A549 (cell line): Measurements from ENCODE around the gene SPANXD. TPM values are rescaled to one million over a fixed set of nuclear protein-coding genes. Genes with fewer than 3 reads are reported as not detected.

ENCODE experiments used
- ATAC-seq, 2 experiments: fragments of 200-7000 bp in 1 of 2; fragments of >200 bp in 1 of 2; cut with Nextera tagmentation in 1 of 2; cut with Tn5 transposase in 1 of 2; 3 replicates each; pipeline versions ENCODE4 v1.8.0 to v1.9.1; 2018 to 2020; ENCODE audit warnings: mild to moderate bottlenecking in 1 of 2, moderate library complexity in 1 of 2
- CTCF ChIA-PET: fragments of 300-600 bp; sonication (Branson Sonifier 250); formaldehyde crosslinking; extraction: SDS; loops from one replicate; lab custom pipeline; 2021; ENCODE audit warnings: antibody characterized with exemption, inconsistent platforms; lab: Yijun Ruan, JAX
- POLR2A ChIA-PET: fragments of 350-600 bp; formaldehyde crosslinking; extraction: SDS; loops from one replicate; lab custom pipeline; 2021; ENCODE audit warnings: antibody characterized with exemption, inconsistent platforms; lab: Yijun Ruan, JAX
- DNase-seq, 2 experiments: peaks; one replicate each; pipeline versions ENCODE4 v3.0.0 to v3.0.0-alpha.2; 2011 to 2016; ENCODE audit warnings: low read depth in 1 of 2, low spot score in 1 of 2
- FAIRE-seq: peaks from 2 replicates; lab custom pipeline; 2011; peaks lifted over from hg19 to GRCh38; lab: Jason Lieb, UNC
- H3K27ac ChIP-seq, 2 experiments: fragments of >200 bp; sonication (Bioruptor Twin); formaldehyde crosslinking; 3 replicates each; pipeline ENCODE4 v1.5.1; 2016 to 2017
- H3K4me1 ChIP-seq: fragments of >200 bp; sonication (Bioruptor Twin); formaldehyde crosslinking; 3 replicates; pipeline ENCODE4 v1.6.1; 2016
- H3K4me2 ChIP-seq: fragments of >200 bp; sonication (Bioruptor Twin); formaldehyde crosslinking; 3 replicates; pipeline ENCODE4 v1.6.1; 2016
- H3K4me3 ChIP-seq: fragments of >200 bp; sonication (Bioruptor Twin); formaldehyde crosslinking; 3 replicates; pipeline ENCODE4 v1.5.1; 2016
- H3K9me3 ChIP-seq: fragments of >200 bp; sonication (Bioruptor Twin); formaldehyde crosslinking; 3 replicates; pipeline ENCODE4 v1.6.1; 2016
- BHLHE40 ChIP-seq: IDR thresholded peaks from 2 replicates; pipeline ENCODE4 v1.6.1; 2012; ENCODE audit warnings: low read depth, low read length, inconsistent platforms
- EP300 ChIP-seq, 2 experiments: fragments of >200 bp; sonication (Bioruptor Twin); formaldehyde crosslinking; IDR thresholded peaks; 2 replicates in 1 of 2; 3 replicates in 1 of 2; pipeline ENCODE4 v1.6.1; 2016 to 2017
- FOSB ChIP-seq: fragments of 250-450 bp; sonication (Bioruptor Pico); IDR thresholded peaks from 2 replicates; pipeline ENCODE4 v1.5.0; 2020; ENCODE audit warnings: mild to moderate bottlenecking, moderate library complexity
- HDAC2 ChIP-seq: fragments of 200-600 bp; sonication (generic); IDR thresholded peaks from 2 replicates; pipeline ENCODE4 v1.6.1; 2016
- HOXA7 ChIP-seq: fragments of 250-450 bp; sonication (Bioruptor Pico); IDR thresholded peaks from 2 replicates; pipeline ENCODE4 v1.5.0; 2020; ENCODE audit warnings: mild to moderate bottlenecking, moderate library complexity
- HOXB13 ChIP-seq: fragments of 250-450 bp; sonication (Bioruptor Pico); IDR thresholded peaks from 2 replicates; pipeline ENCODE4 v1.5.0; 2020; ENCODE audit warnings: low read depth, mild to moderate bottlenecking, moderate library complexity
- HOXB5 ChIP-seq: fragments of 250-450 bp; sonication (Bioruptor Pico); IDR thresholded peaks from 2 replicates; pipeline ENCODE4 v1.5.0; 2020; ENCODE audit warnings: mild to moderate bottlenecking, moderate library complexity
- JUN ChIP-seq, 2 experiments: fragments of >200 bp; sonication (Bioruptor Twin); formaldehyde crosslinking; IDR thresholded peaks; 2 replicates in 1 of 2; 3 replicates in 1 of 2; pipeline ENCODE4 v1.6.1; 2016 to 2017
- KDM1A ChIP-seq: fragments of 200-600 bp; sonication (generic); IDR thresholded peaks from 2 replicates; pipeline ENCODE4 v1.6.1; 2016; ENCODE audit warnings: low read depth, mild to moderate bottlenecking
- MAFK ChIP-seq: fragments of 450-650 bp; IDR thresholded peaks from 2 replicates; pipeline ENCODE4 v1.6.1; 2014; ENCODE audit not compliant: partially characterized antibody
- MYC ChIP-seq: IDR thresholded peaks from 2 replicates; pipeline ENCODE4 v1.6.1; 2012; ENCODE audit warnings: mild to moderate bottlenecking, inconsistent platforms, low read length, improper control_type of control experiment, borderline replicate concordance
- NPAS2 ChIP-seq: fragments of 250-450 bp; sonication (Bioruptor Pico); IDR thresholded peaks from 2 replicates; pipeline ENCODE4 v1.8.0; 2022; ENCODE audit warnings: mild to moderate bottlenecking, moderate library complexity, borderline replicate concordance
- PHF8 ChIP-seq: fragments of 200-600 bp; sonication (generic); IDR thresholded peaks from 2 replicates; pipeline ENCODE4 v1.6.1; 2016; ENCODE audit warnings: low read depth, mild to moderate bottlenecking, antibody characterized with exemption, moderate library complexity, borderline replicate concordance
- POLR2A ChIP-seq: IDR thresholded peaks from 2 replicates; pipeline ENCODE4 v1.6.1; 2012; ENCODE audit warnings: mild to moderate bottlenecking, low read length
- POLR2AphosphoS2 ChIP-seq: conservative IDR thresholded peaks from 2 replicates; pipeline ENCODE4 v1.6.1; 2012; ENCODE audit warnings: low read length, improper control_type of control experiment, inconsistent platforms
- RAD21 ChIP-seq, 2 experiments: fragments of >200 bp in 1 of 2; sonication (Bioruptor Twin) in 1 of 2; formaldehyde crosslinking in 1 of 2; IDR thresholded peaks in 1 of 2; conservative IDR thresholded peaks in 1 of 2; 2 replicates in 1 of 2; 3 replicates in 1 of 2; pipeline ENCODE4 v1.6.1; 2012 to 2018; ENCODE audit warnings: inconsistent platforms in 1 of 2
- RCOR1 ChIP-seq: fragments of 150-350 bp; IDR thresholded peaks from 2 replicates; pipeline ENCODE4 v1.6.1; 2014; ENCODE audit warnings: antibody characterized with exemption, low read length, low read depth
- RFX5 ChIP-seq: fragments of 450-650 bp; IDR thresholded peaks from 2 replicates; pipeline ENCODE4 v1.7.1; 2014; ENCODE audit warnings: antibody characterized with exemption, mild to moderate bottlenecking, moderate library complexity
- RNF2 ChIP-seq: fragments of 200-600 bp; sonication (generic); IDR thresholded peaks from 2 replicates; pipeline ENCODE4 v1.6.1; 2016; ENCODE audit warnings: low read depth, mild to moderate bottlenecking, antibody characterized with exemption, moderate library complexity, borderline replicate concordance
- SMC3 ChIP-seq: fragments of >200 bp; sonication (Bioruptor Twin); formaldehyde crosslinking; IDR thresholded peaks from 3 replicates; pipeline ENCODE4 v1.6.1; 2018; ENCODE audit warnings: inconsistent platforms
- ZC3H11A ChIP-seq: fragments of 450-650 bp; IDR thresholded peaks from 2 replicates; pipeline ENCODE4 v1.6.1; 2014; ENCODE audit warnings: antibody characterized with exemption, mild to moderate bottlenecking
- ZFP36 ChIP-seq: fragments of 450-650 bp; IDR thresholded peaks from 2 replicates; pipeline ENCODE4 v1.6.1; 2014; ENCODE audit warnings: borderline replicate concordance; ENCODE audit not compliant: partially characterized antibody
- ZNF302 ChIP-seq: fragments of 250-450 bp; sonication (Bioruptor Pico); IDR thresholded peaks from 2 replicates; pipeline ENCODE4 v1.9.0; 2021; ENCODE audit warnings: inconsistent platforms, mild to moderate bottlenecking, moderate library complexity
- ZSCAN20 ChIP-seq: fragments of 250-450 bp; sonication (Bioruptor Pico); IDR thresholded peaks from 2 replicates; pipeline ENCODE4 v1.8.0; 2022; ENCODE audit warnings: mild to moderate bottlenecking, moderate library complexity
- WGBS: methylation state at CpG from one replicate; pipeline ENCODE4 v1.1.6; 2017; ENCODE audit errors: missing lambda C conversion rate; 5-methylcytosine and 5-hydroxymethylcytosine counted together
- polyA plus RNA-seq, 4 experiments: library from polyadenylated mRNA; depleted of rRNA in 3 of 4; stranded (reverse); fragments of >200 nt; fragmentation: RNase III in 1 of 4; extraction: RNeasy Plus Mini Kit Qiagen cat#74134 plus additional on column Dnase treatment in 1 of 4; gene quantifications; 2 replicates in 3 of 4; 3 replicates in 1 of 4; pipeline ENCODE4 v1.2.3, GENCODE V29; 2011 to 2017
- TF ChIP-seq, protein P1 (sequence below): fragments of 150-350 bp; IDR thresholded peaks from 2 replicates; pipeline ENCODE4 v1.6.1; 2014; ENCODE audit warnings: low read depth, mild to moderate bottlenecking, low read length
- TF ChIP-seq, protein P2 (sequence below): fragments of >200 bp; sonication (Bioruptor Twin); formaldehyde crosslinking; IDR thresholded peaks from 2 replicates; pipeline ENCODE4 v1.6.1; 2016
- TF ChIP-seq, protein P3 (sequence below): fragments of >200 bp; sonication (Bioruptor Twin); formaldehyde crosslinking; IDR thresholded peaks from 3 replicates; pipeline ENCODE4 v1.5.1; 2016
- TF ChIP-seq, protein P4 (sequence below): fragments of 250-450 bp; sonication (Bioruptor Pico); IDR thresholded peaks from 2 replicates; pipeline ENCODE4 v1.5.0; 2020; ENCODE audit warnings: low read depth, mild to moderate bottlenecking, moderate library complexity
- TF ChIP-seq, protein P5 (sequence below): fragments of 450-650 bp; IDR thresholded peaks from 2 replicates; pipeline ENCODE4 v1.6.1; 2014; ENCODE audit warnings: antibody characterized with exemption

SPANXD gene
- polyA plus RNA-seq, 2 of the 4 experiments (the other 2 are of a cell fraction): not detected

DNA sequence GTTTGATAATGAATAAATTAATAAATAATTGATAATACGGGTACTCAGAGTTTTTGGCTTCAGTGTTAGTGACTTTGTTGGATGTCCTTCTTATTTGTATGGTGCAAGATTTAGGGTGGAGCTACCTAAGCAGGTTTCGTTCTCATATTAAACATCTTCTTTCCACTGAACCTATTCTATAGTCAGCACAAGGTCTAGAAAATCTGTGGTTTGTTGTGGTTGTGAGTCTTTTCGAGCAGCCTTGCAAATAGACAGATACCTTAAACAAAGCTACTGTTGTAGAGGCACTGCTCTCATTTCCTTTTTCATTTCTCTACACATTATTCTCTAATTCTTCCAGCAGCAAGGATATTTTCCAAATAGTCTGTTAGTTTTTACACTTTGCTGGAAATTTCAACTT lies 38.1 kb upstream of the SPANXD start:
- FAIRE-seq (no peak), DNase-seq (no peak), ATAC-seq (no peak)
- no peak for TF ChIP-seq NPAS2 (CRISPR knock-in tag)
- TF ChIP-seq, protein P1, sequence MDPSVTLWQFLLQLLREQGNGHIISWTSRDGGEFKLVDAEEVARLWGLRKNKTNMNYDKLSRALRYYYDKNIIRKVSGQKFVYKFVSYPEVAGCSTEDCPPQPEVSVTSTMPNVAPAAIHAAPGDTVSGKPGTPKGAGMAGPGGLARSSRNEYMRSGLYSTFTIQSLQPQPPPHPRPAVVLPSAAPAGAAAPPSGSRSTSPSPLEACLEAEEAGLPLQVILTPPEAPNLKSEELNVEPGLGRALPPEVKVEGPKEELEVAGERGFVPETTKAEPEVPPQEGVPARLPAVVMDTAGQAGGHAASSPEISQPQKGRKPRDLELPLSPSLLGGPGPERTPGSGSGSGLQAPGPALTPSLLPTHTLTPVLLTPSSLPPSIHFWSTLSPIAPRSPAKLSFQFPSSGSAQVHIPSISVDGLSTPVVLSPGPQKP: no peak
- TF ChIP-seq POLR2A: no peak
- TF ChIP-seq SMC3: no peak
- TF ChIP-seq HOXB5 (CRISPR knock-in tag): no peak
- no peak for TF ChIP-seq KDM1A
- H3K9me3 ChIP-seq: no peaks in the 10 kb centered on the region
- no peaks in the 10 kb centered on the region for H3K4me1 ChIP-seq
- ChIA-PET CTCF (no interaction called here), POLR2A (no interaction called here)
- H3K4me3 ChIP-seq: no peak overlapping the region
- 59% methylated on average over 3 of the region's 3 CpGs for WGBS
- H3K4me2 ChIP-seq: no peak overlapping the region
- no peak overlapping the region for H3K27ac ChIP-seq

DNA sequence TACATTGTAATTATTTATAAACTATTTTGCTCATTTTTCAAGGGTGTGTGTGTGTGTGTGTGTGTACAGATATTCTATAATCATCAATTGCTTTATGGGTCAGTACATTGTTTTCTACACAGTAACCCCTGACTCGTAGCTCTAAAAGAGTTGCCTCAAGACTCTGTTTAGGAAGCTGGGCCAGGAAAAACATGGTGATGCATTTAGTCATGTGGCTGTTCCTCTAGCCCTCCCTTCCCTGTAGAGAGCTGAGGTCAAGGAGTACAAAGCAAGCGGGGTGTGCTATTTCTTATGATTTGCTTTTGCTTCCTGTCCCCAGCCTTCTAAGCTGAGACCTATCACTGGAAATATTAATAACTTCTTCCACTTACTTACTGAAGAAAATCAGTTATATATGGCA lies 34.8 kb upstream of the SPANXD start:
- ChIA-PET POLR2A (no interaction called here), CTCF (no interaction called here)
- H3K9me3 ChIP-seq: no peaks in the 10 kb centered on the region
- no peak for DNase-seq
- no peak for FAIRE-seq
- H3K4me2 ChIP-seq: no peak overlapping the region
- ATAC-seq: no peak
- TF ChIP-seq HDAC2 (no peak), PHF8 (no peak), POLR2AphosphoS2 (no peak), ZFP36 (no peak)
- TF ChIP-seq, protein P2, sequence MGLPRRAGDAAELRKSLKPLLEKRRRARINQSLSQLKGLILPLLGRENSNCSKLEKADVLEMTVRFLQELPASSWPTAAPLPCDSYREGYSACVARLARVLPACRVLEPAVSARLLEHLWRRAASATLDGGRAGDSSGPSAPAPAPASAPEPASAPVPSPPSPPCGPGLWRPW: no peak
- no peak overlapping the region for H3K4me3 ChIP-seq
- H3K4me1 ChIP-seq: no peaks in the 10 kb centered on the region
- WGBS: 69% methylated on average over 2 of the region's 2 CpGs
- no peak overlapping the region for H3K27ac ChIP-seq

DNA sequence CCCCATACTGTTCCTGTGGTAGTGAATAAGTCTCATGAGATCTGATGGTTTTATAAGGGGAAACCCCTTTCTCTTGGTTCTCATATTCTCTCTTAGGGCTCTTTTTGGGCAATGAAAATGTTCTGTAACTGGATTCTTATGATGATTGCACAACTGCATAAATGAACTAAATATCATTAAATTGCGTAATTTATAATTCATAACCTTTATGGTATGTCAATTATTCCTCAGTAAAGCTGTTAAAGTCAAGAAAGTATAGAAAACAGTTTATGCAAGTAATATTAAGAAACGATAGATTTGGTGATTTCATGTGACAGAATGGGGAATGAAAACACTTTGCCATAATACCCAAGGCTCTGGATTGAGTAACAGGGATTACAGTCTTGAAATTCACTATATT lies 33.5 kb upstream of the SPANXD start:
- ChIA-PET CTCF (no interaction called here), POLR2A (no interaction called here)
- Histone ChIP-seq H3K4me3 (no peak overlapping the region), H3K4me1 (no peaks in the 10 kb centered on the region), H3K27ac (no peak overlapping the region)
- no peak for ATAC-seq
- 45% methylated on average over 2 of the region's 2 CpGs for WGBS
- TF ChIP-seq HOXB5 (CRISPR knock-in tag) (no peak), JUN (IDR thresholded peaks at IDR 0.05) (no peak), BHLHE40 (no peak), RCOR1 (no peak), MAFK (no peak), ZSCAN20 (CRISPR knock-in tag) (no peak), SMC3 (no peak), RNF2 (no peak), ZNF302 (CRISPR knock-in tag) (no peak), RAD21 (conservative IDR thresholded peaks at IDR 0.05 in 1 of 2, IDR thresholded peaks at IDR 0.05 in 1 of 2) (no peak), ZC3H11A (no peak), RFX5 (no peak), MYC (no peak), EP300 (IDR thresholded peaks at IDR 0.05) (no peak), HOXA7 (CRISPR knock-in tag) (no peak), HOXB13 (CRISPR knock-in tag) (no peak), FOSB (no peak)
- TF ChIP-seq, protein P3, sequence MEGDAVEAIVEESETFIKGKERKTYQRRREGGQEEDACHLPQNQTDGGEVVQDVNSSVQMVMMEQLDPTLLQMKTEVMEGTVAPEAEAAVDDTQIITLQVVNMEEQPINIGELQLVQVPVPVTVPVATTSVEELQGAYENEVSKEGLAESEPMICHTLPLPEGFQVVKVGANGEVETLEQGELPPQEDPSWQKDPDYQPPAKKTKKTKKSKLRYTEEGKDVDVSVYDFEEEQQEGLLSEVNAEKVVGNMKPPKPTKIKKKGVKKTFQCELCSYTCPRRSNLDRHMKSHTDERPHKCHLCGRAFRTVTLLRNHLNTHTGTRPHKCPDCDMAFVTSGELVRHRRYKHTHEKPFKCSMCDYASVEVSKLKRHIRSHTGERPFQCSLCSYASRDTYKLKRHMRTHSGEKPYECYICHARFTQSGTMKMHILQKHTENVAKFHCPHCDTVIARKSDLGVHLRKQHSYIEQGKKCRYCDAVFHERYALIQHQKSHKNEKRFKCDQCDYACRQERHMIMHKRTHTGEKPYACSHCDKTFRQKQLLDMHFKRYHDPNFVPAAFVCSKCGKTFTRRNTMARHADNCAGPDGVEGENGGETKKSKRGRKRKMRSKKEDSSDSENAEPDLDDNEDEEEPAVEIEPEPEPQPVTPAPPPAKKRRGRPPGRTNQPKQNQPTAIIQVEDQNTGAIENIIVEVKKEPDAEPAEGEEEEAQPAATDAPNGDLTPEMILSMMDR: no peak
- TF ChIP-seq, protein P4, sequence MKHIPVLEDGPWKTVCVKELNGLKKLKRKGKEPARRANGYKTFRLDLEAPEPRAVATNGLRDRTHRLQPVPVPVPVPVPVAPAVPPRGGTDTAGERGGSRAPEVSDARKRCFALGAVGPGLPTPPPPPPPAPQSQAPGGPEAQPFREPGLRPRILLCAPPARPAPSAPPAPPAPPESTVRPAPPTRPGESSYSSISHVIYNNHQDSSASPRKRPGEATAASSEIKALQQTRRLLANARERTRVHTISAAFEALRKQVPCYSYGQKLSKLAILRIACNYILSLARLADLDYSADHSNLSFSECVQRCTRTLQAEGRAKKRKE: no peak
- TF ChIP-seq, protein P5, sequence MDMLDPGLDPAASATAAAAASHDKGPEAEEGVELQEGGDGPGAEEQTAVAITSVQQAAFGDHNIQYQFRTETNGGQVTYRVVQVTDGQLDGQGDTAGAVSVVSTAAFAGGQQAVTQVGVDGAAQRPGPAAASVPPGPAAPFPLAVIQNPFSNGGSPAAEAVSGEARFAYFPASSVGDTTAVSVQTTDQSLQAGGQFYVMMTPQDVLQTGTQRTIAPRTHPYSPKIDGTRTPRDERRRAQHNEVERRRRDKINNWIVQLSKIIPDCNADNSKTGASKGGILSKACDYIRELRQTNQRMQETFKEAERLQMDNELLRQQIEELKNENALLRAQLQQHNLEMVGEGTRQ: no peak
- TF ChIP-seq, all 56 proteins: peak for 0
- Histone ChIP-seq H3K9me3 (no peaks in the 10 kb centered on the region), H3K4me2 (no peak overlapping the region)
- DNase-seq: no peak
- no peak for FAIRE-seq
